Natural killer cell (primary cell): ENCODE results near the gene MPRIP. TPM values are rescaled to one million over a fixed set of nuclear protein-coding genes. Genes with fewer than 3 reads are reported as not detected.
"Not testable (repeated sequence)": the region's sequence is repeated elsewhere in the genome, so short reads cannot be mapped to it uniquely, and the experiment has no call there.

Source experiments
- ATAC-seq, 3 donors: fragments of 150-1000 bp in 2 of 3; fragments of 200-7000 bp in 1 of 3; cut with Tn5 transposase; 1 replicate in 1 of 3; 2 replicates in 2 of 3; pipeline ENCODE4 v1.10.0; 2021; ENCODE audit warnings: mild to moderate bottlenecking in 2 of 3, moderate library complexity in 2 of 3
- DNase-seq, 2 donors: peaks; one replicate each; pipeline versions ENCODE4 v3.0.0 to v3.0.0-alpha.2; 2013 to 2021; ENCODE audit warnings: mixed read lengths in 1 of 2
- H3K27ac ChIP-seq: one replicate; pipeline ENCODE4 v1.5.1; 2013; ENCODE audit warnings: mild to moderate bottlenecking, low read length
- H3K27me3 ChIP-seq: one replicate; pipeline ENCODE4 v1.6.1; 2013; ENCODE audit warnings: low read length; ENCODE audit not compliant: control insufficient read depth, insufficient read depth
- H3K36me3 ChIP-seq: one replicate; pipeline ENCODE4 v1.6.1; 2013; ENCODE audit warnings: low read length; ENCODE audit not compliant: control insufficient read depth, insufficient read depth
- H3K4me1 ChIP-seq: one replicate; pipeline ENCODE4 v1.6.1; 2013; ENCODE audit warnings: low read length; ENCODE audit not compliant: control insufficient read depth, insufficient read depth
- H3K4me3 ChIP-seq: one replicate; pipeline ENCODE4 v1.5.1; 2013; ENCODE audit warnings: low read length
- H3K9me3 ChIP-seq: one replicate; pipeline ENCODE4 v1.6.1; 2013; ENCODE audit warnings: low read length; ENCODE audit not compliant: control insufficient read depth, insufficient read depth
- H3K27ac Mint-ChIP-seq, 2 donors: one replicate each; pipeline ENCODE4 v1.8.0; 2022; ENCODE audit warnings: mild to moderate bottlenecking in 2 of 2, mixed read lengths in 2 of 2, moderate library complexity in 1 of 2
- H3K27me3 Mint-ChIP-seq, 2 donors: one replicate each; pipeline ENCODE4 v1.8.0; 2022; ENCODE audit warnings: low read depth in 2 of 2, mixed read lengths in 2 of 2
- H3K36me3 Mint-ChIP-seq: one replicate; pipeline ENCODE4 v1.8.0; 2022; ENCODE audit warnings: mixed read lengths
- H3K4me1 Mint-ChIP-seq, 2 donors: one replicate each; pipeline ENCODE4 v1.8.0; 2022; ENCODE audit warnings: mixed read lengths in 2 of 2
- H3K4me3 Mint-ChIP-seq: one replicate; pipeline ENCODE4 v1.8.0; 2022; ENCODE audit warnings: mild to moderate bottlenecking, moderate library complexity, mixed read lengths
- H3K9me3 Mint-ChIP-seq, 2 donors: one replicate each; pipeline ENCODE4 v1.8.0; 2022; ENCODE audit warnings: mixed read lengths in 2 of 2
- WGBS: methylation state at CpG from one replicate; pipeline ENCODE4 v1.1.7; 2013; ENCODE audit warnings: missing lambda C conversion rate; ENCODE audit not compliant: insufficient coverage; 5-methylcytosine and 5-hydroxymethylcytosine counted together
- intact Hi-C: fragments of 100-400 bp; cut with micrococcal nuclease; formaldehyde crosslinking; loops from one replicate; pipeline ENCODE4 v1.14.2; 2022
- total RNA-seq, 4 donors: library from RNA; stranded (reverse); fragments of 120-200 nt in 1 of 4; gene quantifications; one replicate each; pipeline versions ENCODE4 v1.2.3 to v1.2.4, GENCODE V29; 2013 to 2022
- TF ChIP-seq, protein P1 (sequence below): fragments of 200-600 bp; IDR thresholded peaks from one replicate; pipeline ENCODE4 v1.8.0; 2022; ENCODE audit warnings: antibody characterized with exemption

Gene MPRIP, protein sequence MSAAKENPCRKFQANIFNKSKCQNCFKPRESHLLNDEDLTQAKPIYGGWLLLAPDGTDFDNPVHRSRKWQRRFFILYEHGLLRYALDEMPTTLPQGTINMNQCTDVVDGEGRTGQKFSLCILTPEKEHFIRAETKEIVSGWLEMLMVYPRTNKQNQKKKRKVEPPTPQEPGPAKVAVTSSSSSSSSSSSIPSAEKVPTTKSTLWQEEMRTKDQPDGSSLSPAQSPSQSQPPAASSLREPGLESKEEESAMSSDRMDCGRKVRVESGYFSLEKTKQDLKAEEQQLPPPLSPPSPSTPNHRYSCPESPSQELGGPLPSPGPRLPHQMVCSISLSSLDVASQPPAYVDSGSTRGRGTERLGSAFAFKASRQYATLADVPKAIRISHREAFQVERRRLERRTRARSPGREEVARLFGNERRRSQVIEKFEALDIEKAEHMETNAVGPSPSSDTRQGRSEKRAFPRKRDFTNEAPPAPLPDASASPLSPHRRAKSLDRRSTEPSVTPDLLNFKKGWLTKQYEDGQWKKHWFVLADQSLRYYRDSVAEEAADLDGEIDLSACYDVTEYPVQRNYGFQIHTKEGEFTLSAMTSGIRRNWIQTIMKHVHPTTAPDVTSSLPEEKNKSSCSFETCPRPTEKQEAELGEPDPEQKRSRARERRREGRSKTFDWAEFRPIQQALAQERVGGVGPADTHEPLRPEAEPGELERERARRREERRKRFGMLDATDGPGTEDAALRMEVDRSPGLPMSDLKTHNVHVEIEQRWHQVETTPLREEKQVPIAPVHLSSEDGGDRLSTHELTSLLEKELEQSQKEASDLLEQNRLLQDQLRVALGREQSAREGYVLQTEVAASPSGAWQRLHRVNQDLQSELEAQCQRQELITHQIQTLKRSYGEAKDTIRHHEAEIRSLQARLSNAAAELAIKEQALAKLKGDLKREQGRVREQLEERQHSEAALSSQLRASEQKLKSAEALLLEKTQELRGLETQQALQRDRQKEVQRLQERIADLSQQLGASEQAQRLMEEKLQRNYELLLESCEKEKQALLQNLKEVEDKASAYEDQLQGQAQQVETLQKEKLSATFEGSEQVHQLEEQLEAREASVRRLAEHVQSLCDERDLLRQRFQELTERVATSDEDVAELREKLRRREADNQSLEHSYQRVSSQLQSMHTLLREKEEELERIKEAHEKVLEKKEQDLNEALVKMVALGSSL (N-terminal part only)
- 100 to 1,000 TPM; 225 to 272 (median 229) TPM for total RNA-seq
- total RNA-seq (2013): 146 TPM

- no peaks in the 10 kb centered on the region for H3K9me3 Mint-ChIP-seq
- Histone ChIP-seq H3K27me3 (no peaks in the 10 kb centered on the region), H3K4me3 (peak within 1 kb of the TSS; percentile 55), H3K36me3 (no peaks in the 10 kb centered on the region), H3K9me3 (no peaks in the 10 kb centered on the region), H3K27ac (no peak within 1 kb of the TSS), H3K4me1 (peaks cover 38% of the 10 kb centered on the region)
- H3K27ac Mint-ChIP-seq: peak within 1 kb of the TSS; percentile 80 to 91
- no peaks in the 10 kb centered on the region for H3K27me3 Mint-ChIP-seq
- no peak for DNase-seq
- H3K4me1 Mint-ChIP-seq: peaks cover 48 to 50% of the 10 kb centered on the region in 2 donors
- intact Hi-C loops: loop anchor here (5.0 kb wide), 2 partner anchors 85 to 195 kb away; partner anchors contain the start of gene FLCN
- no peaks in the 10 kb centered on the region for H3K36me3 Mint-ChIP-seq
- ATAC-seq: peak in 2 of 3 donors; percentile 20 to 34
- under 1% methylated on average over 64 of the region's 67 CpGs for WGBS
- H3K4me3 Mint-ChIP-seq: peak within 1 kb of the TSS; percentile 92
- TF ChIP-seq, protein P1, sequence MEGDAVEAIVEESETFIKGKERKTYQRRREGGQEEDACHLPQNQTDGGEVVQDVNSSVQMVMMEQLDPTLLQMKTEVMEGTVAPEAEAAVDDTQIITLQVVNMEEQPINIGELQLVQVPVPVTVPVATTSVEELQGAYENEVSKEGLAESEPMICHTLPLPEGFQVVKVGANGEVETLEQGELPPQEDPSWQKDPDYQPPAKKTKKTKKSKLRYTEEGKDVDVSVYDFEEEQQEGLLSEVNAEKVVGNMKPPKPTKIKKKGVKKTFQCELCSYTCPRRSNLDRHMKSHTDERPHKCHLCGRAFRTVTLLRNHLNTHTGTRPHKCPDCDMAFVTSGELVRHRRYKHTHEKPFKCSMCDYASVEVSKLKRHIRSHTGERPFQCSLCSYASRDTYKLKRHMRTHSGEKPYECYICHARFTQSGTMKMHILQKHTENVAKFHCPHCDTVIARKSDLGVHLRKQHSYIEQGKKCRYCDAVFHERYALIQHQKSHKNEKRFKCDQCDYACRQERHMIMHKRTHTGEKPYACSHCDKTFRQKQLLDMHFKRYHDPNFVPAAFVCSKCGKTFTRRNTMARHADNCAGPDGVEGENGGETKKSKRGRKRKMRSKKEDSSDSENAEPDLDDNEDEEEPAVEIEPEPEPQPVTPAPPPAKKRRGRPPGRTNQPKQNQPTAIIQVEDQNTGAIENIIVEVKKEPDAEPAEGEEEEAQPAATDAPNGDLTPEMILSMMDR: no peak
These were observed at the start of gene MPRIP for GRCh38 chr17:17042384-17042736. MPRIP (plus strand) TSS chr17:17042457; CDS start chr17:17042849, 392 bp downstream.

DNA sequence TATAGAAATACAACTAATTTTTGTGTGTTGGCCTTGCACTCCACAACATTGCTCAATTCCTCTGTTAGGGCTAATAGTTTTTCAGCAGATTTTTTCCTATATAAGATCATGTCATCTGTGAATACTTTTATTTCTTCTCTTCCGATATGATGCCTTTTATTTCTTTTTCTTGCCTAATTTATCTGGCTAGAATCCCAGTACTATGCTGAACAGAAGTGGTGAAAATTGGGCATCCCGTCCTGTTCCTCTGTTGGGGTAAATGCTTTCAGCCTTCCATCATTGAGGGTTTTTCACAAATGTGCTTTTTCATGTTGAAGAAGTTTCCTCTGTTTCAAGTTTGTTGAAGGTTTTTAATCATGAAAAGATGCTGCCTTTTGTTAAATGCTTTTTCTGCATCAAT, 47.6 kb upstream of the MPRIP start:
- no peaks in the 10 kb centered on the region for H3K36me3 Mint-ChIP-seq
- ATAC-seq (no peak), DNase-seq (no peak)
- no peaks in the 10 kb centered on the region for H3K9me3 Mint-ChIP-seq
- peaks cover 1 to 23% of the 10 kb centered on the region in 2 donors for H3K4me1 Mint-ChIP-seq
- no peaks in the 10 kb centered on the region for H3K9me3 ChIP-seq
- no peak overlapping the region for H3K27ac ChIP-seq
- no peak overlapping the region for H3K4me3 ChIP-seq
- TF ChIP-seq, protein P1: no peak
- intact Hi-C loops: loop anchor here (5.0 kb wide), 1 partner anchor 72 kb away; no protein-coding TSS in a partner anchor
- no peak overlapping the region for H3K4me3 Mint-ChIP-seq
- H3K36me3 ChIP-seq: no peaks in the 10 kb centered on the region
- no peaks in the 10 kb centered on the region for H3K27me3 ChIP-seq
- H3K27ac Mint-ChIP-seq: no peak overlapping the region
- H3K4me1 ChIP-seq: peaks cover 23% of the 10 kb centered on the region
- WGBS: 86% methylated on average over 1 of the region's 2 CpGs
- no peaks in the 10 kb centered on the region for H3K27me3 Mint-ChIP-seq

- Mint-ChIP-seq H3K4me1 (peaks cover 0 to 10% of the 10 kb centered on the region in 2 donors), H3K27ac (no peak overlapping the region), H3K4me3 (no peak overlapping the region), H3K36me3 (no peaks in the 10 kb centered on the region), H3K27me3 (no peaks in the 10 kb centered on the region), H3K9me3 (no peaks in the 10 kb centered on the region)
- Histone ChIP-seq H3K36me3 (no peaks in the 10 kb centered on the region), H3K27ac (no peak overlapping the region), H3K9me3 (no peaks in the 10 kb centered on the region), H3K4me1 (peaks cover 10% of the 10 kb centered on the region), H3K27me3 (no peaks in the 10 kb centered on the region), H3K4me3 (no peak overlapping the region)
- WGBS: 88% methylated on average over 7 of the region's 7 CpGs
- intact Hi-C loops: no loop called here
- TF ChIP-seq, protein P1: no peak
- ATAC-seq (no peak), DNase-seq (no peak)
These were observed 46.3 kb upstream of the MPRIP start for GRCh38 chr17:16995930-16996329.

GRCh38 chr17:16996726-16997125, 45.5 kb upstream of the MPRIP start:
- H3K27ac Mint-ChIP-seq, H3K27me3 ChIP-seq, H3K9me3 ChIP-seq, H3K4me1 Mint-ChIP-seq, H3K4me3 Mint-ChIP-seq, ATAC-seq, H3K4me3 ChIP-seq, H3K27ac ChIP-seq, H3K9me3 Mint-ChIP-seq, DNase-seq, H3K36me3 Mint-ChIP-seq, H3K36me3 ChIP-seq, intact Hi-C loops, H3K27me3 Mint-ChIP-seq, H3K4me1 ChIP-seq: not testable (repeated sequence)
- WGBS: 88% methylated on average over 10 of the region's 11 CpGs
